Measurements from ENCODE around the gene DCTN3.

Gene DCTN3

GRCh38 chr9:34620061-34620994 is at the start of gene DCTN3:
Gene DCTN3, minus strand, starts transcription at chr9:34620495. Its CDS starts 31 bp downstream, at chr9:34620464.
- DNase-seq (ENCODE audit: low read depth), result peak; percentile 82

GRCh38 chr9:34665381-34666250 is 45.3 kb upstream of the DCTN3 start:
- peak; percentile 84 for DNase-seq (ENCODE audit: low read depth)

- no peak for DNase-seq (ENCODE audit: low read depth)
These were observed 44.7 kb upstream of the DCTN3 start for GRCh38 chr9:34665067-34665380.

- no peak for DNase-seq (ENCODE audit: low read depth)
These were observed 44.2 kb upstream of the DCTN3 start for GRCh38 chr9:34664281-34665066.

GRCh38 chr9:34663303-34663605 is 43.0 kb upstream of the DCTN3 start:
- DNase-seq (ENCODE audit: low read depth), result no peak

- DNase-seq (ENCODE audit: low read depth), result no peak
These were observed 42.4 kb upstream of the DCTN3 start, which contains the start of gene CCL27 for GRCh38 chr9:34662526-34663302. Gene CCL27, minus strand, starts transcription at chr9:34662657. Its CDS starts 24 bp downstream, at chr9:34662633.

- no peak for DNase-seq (ENCODE audit: low read depth)
These were observed 39.4 kb upstream of the DCTN3 start for GRCh38 chr9:34659592-34660253.

- DNase-seq (ENCODE audit: low read depth), result no peak
These were observed 38.2 kb upstream of the DCTN3 start for GRCh38 chr9:34658461-34658860.

- no peak for DNase-seq (ENCODE audit: low read depth)
These were observed 36.7 kb upstream of the DCTN3 start for GRCh38 chr9:34656992-34657391.

GRCh38 chr9:34655394-34655793 is 35.1 kb upstream of the DCTN3 start:
- no peak for DNase-seq (ENCODE audit: low read depth)

GRCh38 chr9:34654323-34655051 is 34.2 kb upstream of the DCTN3 start:
- DNase-seq (ENCODE audit: low read depth), result no peak

- DNase-seq (ENCODE audit: low read depth), result no peak
These were observed 33.1 kb upstream of the DCTN3 start for GRCh38 chr9:34653151-34654072.

GRCh38 chr9:34652602-34653000 is 32.3 kb upstream of the DCTN3 start:
- DNase-seq (ENCODE audit: low read depth), result no peak

GRCh38 chr9:34651876-34652601 is 31.7 kb upstream of the DCTN3 start, which contains the start of gene IL11RA:
Gene IL11RA, plus strand, starts transcription at chr9:34652185. Its CDS starts 3,033 bp downstream, at chr9:34655218.
- DNase-seq (ENCODE audit: low read depth), result no peak

GRCh38 chr9:34651321-34651720 is 31.0 kb upstream of the DCTN3 start:
- no peak for DNase-seq (ENCODE audit: low read depth)

GRCh38 chr9:34650816-34651215 is 30.5 kb upstream of the DCTN3 start:
- no peak for DNase-seq (ENCODE audit: low read depth)

- no peak for DNase-seq (ENCODE audit: low read depth)
These were observed 28.4 kb upstream of the DCTN3 start for GRCh38 chr9:34648673-34649072.

GRCh38 chr9:34647651-34648050 is 27.4 kb upstream of the DCTN3 start:
- DNase-seq (ENCODE audit: low read depth), result no peak
